Thyroid gland (tissue), 4 donors: ENCODE results near the gene RAPH1. TPM values are rescaled to one million over a fixed set of nuclear protein-coding genes. Genes with fewer than 3 reads are reported as not detected.
"Not testable (repeated sequence)": the region's sequence is repeated elsewhere in the genome, so short reads cannot be mapped to it uniquely, and the experiment has no call there.

Experiments
- DNase-seq, 2 donors: peaks; one replicate each; pipeline ENCODE4 v3.0.0-alpha.2; 2019
- H3K27ac ChIP-seq, 3 donors: fragments of 200-600 bp; sonication (generic); 1 replicate in 2 of 3; 2 replicates in 1 of 3; pipeline ENCODE4 v1.5.1; 2016 to 2019; ENCODE audit warnings: mild to moderate bottlenecking in 1 of 3, moderate library complexity in 1 of 3
- H3K27me3 ChIP-seq: fragments of 200-600 bp; sonication (generic); one replicate; pipeline ENCODE4 v1.5.1; 2019
- H3K36me3 ChIP-seq, 2 donors: fragments of 200-600 bp; sonication (generic); one replicate each; pipeline ENCODE4 v1.5.1; 2016 to 2019
- H3K4me1 ChIP-seq, 2 donors: fragments of 200-600 bp; sonication (generic); one replicate each; pipeline ENCODE4 v1.5.1; 2017 to 2019
- H3K4me3 ChIP-seq, 3 donors: fragments of 200-600 bp; sonication (generic); replicated peaks in 1 of 3; 1 replicate in 2 of 3; 2 replicates in 1 of 3; pipeline ENCODE4 v1.5.1; 2016; ENCODE audit warnings: mild to moderate bottlenecking in 1 of 3
- H3K9me3 ChIP-seq: fragments of 200-600 bp; sonication (generic); one replicate; pipeline ENCODE4 v1.5.1; 2017
- CTCF ChIP-seq, 6 experiments: fragments of 200-600 bp in 3 of 6; fragments of 450-650 bp in 3 of 6; sonication (generic) in 3 of 6; IDR thresholded peaks; one replicate each; pipeline ENCODE4 v1.5.1; 2016 to 2019; ENCODE audit warnings: antibody characterized with exemption in 6 of 6, mild to moderate bottlenecking in 2 of 6, inconsistent platforms in 1 of 6, moderate library complexity in 1 of 6
- POLR2A ChIP-seq, 2 donors: fragments of 450-650 bp; IDR thresholded peaks; one replicate each; pipeline ENCODE4 v1.6.1; 2017; ENCODE audit warnings: antibody characterized with exemption in 2 of 2, mild to moderate bottlenecking in 2 of 2, moderate library complexity in 1 of 2
- WGBS, 2 donors: methylation state at CpG; one replicate each; pipeline ENCODE4 v1.1.5; 2017; 5-methylcytosine and 5-hydroxymethylcytosine counted together
- intact Hi-C: fragments of 100-400 bp; cut with DNase I; formaldehyde crosslinking; loops from one replicate; pipeline ENCODE4 v1.15.1; 2023
- total RNA-seq, 4 donors: library from RNA; depleted of rRNA; stranded (reverse); fragments of >200 nt; gene quantifications; one replicate each; pipeline ENCODE4 v1.2.3, GENCODE V29; 2016

RAPH1 gene
- total RNA-seq, 4 donors from 2014 or later, result 67.3 to 187 (median 99.4) TPM

- DNase-seq, result no peak
- Histone ChIP-seq H3K36me3 (peaks cover 0 to 4% of the 10 kb centered on the region in 2 donors), H3K27ac (no peak overlapping the region), H3K27me3 (no peaks in the 10 kb centered on the region), H3K4me1 (peaks cover 3 to 4% of the 10 kb centered on the region in 2 donors), H3K9me3 (no peaks in the 10 kb centered on the region), H3K4me3 (no peak overlapping the region)
- WGBS, 2 donors, result 78 to 82% methylated on average over 6 of the region's 6 CpGs
- intact Hi-C loops, result no loop called here
- TF ChIP-seq CTCF (IDR thresholded peaks at IDR 0.05) (no peak), POLR2A (IDR thresholded peaks at IDR 0.05) (no peak)
These were observed 102.3 kb downstream of the RAPH1 start for GRCh38 chr2:203432811-203433210.

- no peak for TF ChIP-seq POLR2A (IDR thresholded peaks at IDR 0.05)
- no peak for TF ChIP-seq CTCF (IDR thresholded peaks at IDR 0.05)
- Histone ChIP-seq H3K9me3 (no peaks in the 10 kb centered on the region), H3K4me1 (peaks cover 3 to 4% of the 10 kb centered on the region in 2 donors), H3K4me3 (no peak overlapping the region), H3K27me3 (no peaks in the 10 kb centered on the region), H3K36me3 (peaks cover 0 to 4% of the 10 kb centered on the region in 2 donors), H3K27ac (no peak overlapping the region)
- 88 to 92% methylated on average over 5 of the region's 5 CpGs for whole genome bisulfite sequencing, 2 donors
- DNase-seq, result no peak
- intact Hi-C loops, result no loop called here
These were observed 103.5 kb downstream of the RAPH1 start for GRCh38 chr2:203431391-203432185.

GRCh38 chr2:203429643-203430042 lies 105.5 kb downstream of the RAPH1 start:
- H3K4me3 ChIP-seq, intact Hi-C loops, DNase-seq, H3K36me3 ChIP-seq, H3K4me1 ChIP-seq, H3K27ac ChIP-seq, H3K9me3 ChIP-seq, H3K27me3 ChIP-seq: not testable (repeated sequence)
- 90 to 99% methylated on average over 4 of the region's 4 CpGs for WGBS, 2 donors

- intact Hi-C loops, result no loop called here
- Histone ChIP-seq H3K9me3 (no peaks in the 10 kb centered on the region), H3K4me1 (no peaks in the 10 kb centered on the region), H3K27ac (no peak overlapping the region), H3K4me3 (no peak overlapping the region), H3K27me3 (no peaks in the 10 kb centered on the region), H3K36me3 (no peaks in the 10 kb centered on the region)
- DNase-seq, result no peak
- TF ChIP-seq POLR2A (IDR thresholded peaks at IDR 0.05), result no peak
- no peak for TF ChIP-seq CTCF (IDR thresholded peaks at IDR 0.05)
- WGBS, 2 donors, result 84 to 93% methylated on average over 2 of the region's 2 CpGs
These were observed 108.0 kb downstream of the RAPH1 start for GRCh38 chr2:203427061-203427460.

- Histone ChIP-seq H3K4me3 (no peak overlapping the region), H3K36me3 (peaks cover 5 to 8% of the 10 kb centered on the region in 2 donors), H3K27ac (no peak overlapping the region), H3K9me3 (no peaks in the 10 kb centered on the region), H3K4me1 (peaks cover 0 to 6% of the 10 kb centered on the region in 2 donors), H3K27me3 (no peaks in the 10 kb centered on the region)
- TF ChIP-seq CTCF (IDR thresholded peaks at IDR 0.05) (no peak), POLR2A (IDR thresholded peaks at IDR 0.05) (no peak)
- DNase-seq, result no peak
- intact Hi-C loops, result no loop called here
- 95 to 97% methylated on average over 8 of the region's 8 CpGs for WGBS, 2 donors
These were observed 116.8 kb downstream of the RAPH1 start for GRCh38 chr2:203418271-203418670.
